GM18526 (cell line): ENCODE data around the gene GKAP1.

Source experiments
- POLR2A ChIP-seq: IDR thresholded peaks from 3 replicates; pipeline ENCODE4 v1.6.1; 2011; ENCODE audit not compliant: insufficient read length; ENCODE audit errors: extremely low read depth

GKAP1 gene

DNA sequence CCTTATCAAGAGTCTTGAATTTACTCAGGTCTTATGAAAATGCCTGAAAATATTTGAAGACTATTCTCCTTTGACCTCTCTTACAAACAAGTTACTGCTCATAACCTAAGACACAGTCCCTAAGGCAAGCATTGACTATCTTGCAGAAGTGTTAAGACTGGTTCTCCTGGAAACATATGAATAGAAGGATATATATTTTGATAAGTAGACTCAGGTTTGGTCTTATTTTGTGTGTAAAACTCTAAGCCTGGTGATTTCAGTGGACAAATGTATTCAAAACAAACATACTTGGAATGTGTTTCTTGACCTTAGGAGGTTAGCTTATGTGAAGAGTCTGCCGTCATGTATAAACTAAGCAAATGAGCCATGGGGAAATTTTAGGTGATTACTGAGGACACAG lies 102.3 kb downstream of the GKAP1 start:
- TF ChIP-seq POLR2A: no peak

DNA sequence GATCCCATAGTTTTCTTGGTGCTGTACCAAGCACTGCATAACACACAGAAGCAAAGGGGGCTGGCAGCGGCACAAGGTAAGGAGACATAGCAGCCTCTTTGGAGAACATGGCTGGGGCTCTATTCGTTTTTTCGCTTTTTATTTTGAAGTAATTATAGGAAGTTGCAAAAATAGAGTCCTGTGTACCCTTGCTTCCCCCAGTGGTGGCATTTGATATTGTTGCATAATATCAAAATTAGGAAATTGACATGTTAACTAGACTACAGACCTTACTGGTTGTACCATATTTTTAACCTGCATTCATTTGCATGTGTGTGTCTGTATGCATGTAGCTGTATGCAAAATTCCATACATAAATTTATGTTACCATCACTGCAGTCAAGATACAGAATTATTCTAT lies 103.2 kb downstream of the GKAP1 start:
- no peak for TF ChIP-seq POLR2A

DNA sequence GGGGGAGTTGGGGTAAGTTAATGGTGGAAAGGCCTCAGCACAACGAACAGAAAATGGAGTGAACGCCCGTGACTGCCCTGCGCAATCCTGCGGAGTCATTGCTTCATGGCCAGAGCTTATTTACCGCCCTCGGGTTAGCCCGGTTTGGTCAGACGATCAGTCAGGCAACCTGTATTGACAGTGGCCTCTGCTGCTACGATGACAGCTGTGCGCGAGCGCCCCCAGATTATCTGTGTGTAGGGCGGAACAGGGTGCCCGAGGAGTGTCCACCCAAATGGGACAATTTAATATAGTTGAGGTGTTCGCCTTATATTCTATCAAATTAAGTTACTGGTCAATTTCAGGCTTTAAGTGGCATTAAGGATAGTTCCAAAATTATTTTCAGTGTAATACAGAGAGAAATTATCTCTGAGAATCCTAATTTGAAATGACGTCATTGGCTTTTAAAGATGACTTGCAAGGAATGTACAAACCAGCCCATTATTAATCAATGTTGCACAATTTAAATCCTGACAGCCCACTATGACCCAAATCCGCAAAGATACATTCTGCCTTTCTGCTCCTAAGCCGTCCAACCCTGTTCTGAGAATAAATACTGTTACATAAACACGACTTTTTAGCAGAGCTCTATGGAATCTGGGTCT lies 108.9 kb downstream of the GKAP1 start:
- TF ChIP-seq POLR2A: no peak

DNA sequence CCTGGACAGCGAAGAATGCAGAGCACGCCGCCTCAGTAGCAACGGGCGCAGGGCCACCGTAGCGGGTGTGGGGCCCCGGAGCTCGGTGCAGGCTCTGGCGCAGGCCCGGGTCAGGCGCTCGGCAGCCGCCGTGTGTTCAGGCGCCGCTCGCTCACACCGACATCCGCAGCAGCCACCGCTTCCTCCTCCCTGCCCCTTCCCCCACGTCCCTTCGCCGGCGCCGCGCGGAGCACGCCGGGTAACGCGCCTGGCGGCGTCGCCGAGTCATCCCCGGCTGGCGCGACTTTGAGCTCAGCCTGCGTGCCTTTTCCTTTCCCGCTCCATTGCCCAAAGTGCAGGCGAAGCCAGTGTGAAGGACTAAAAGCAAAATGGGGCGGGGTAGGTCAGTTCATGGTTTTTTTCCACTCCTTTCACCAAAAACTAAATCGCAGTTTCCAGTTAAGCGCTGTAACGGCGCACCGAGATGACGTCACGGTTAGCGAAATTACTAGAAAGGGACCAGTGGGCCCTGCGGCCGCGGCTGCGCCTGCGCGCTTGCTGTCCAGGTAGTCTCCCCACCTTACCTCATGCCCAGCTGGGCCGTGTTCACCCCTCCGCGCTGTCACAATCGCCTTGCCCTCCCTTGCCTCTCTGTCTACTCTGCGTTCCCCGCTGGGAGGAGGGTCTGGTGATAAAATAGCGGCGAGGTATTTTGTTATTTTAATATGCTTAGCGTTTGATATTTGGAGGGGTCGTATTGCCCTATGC lies 109.6 kb downstream of the GKAP1 start, which contains the start of gene UBQLN1:
TSS of gene UBQLN1 (minus strand) at position 191 of the 747 bp plus-strand sequence. CDS start 279 bp downstream, outside the sequence.
- TF ChIP-seq POLR2A: peak; percentile 79

DNA sequence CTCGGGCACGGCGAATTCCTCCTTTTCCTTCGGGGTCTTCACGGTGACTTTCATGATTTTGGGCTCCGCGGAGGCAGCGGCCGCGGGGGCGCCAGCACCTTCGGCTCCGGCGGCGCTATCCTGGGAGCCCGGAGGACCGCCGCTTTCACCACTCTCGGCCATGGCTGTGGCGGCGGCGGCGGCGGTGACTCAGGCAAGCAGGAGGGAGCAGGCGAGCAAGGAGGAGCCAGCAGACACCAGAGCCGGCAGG lies 110.1 kb downstream of the GKAP1 start:
- no peak for TF ChIP-seq POLR2A

DNA sequence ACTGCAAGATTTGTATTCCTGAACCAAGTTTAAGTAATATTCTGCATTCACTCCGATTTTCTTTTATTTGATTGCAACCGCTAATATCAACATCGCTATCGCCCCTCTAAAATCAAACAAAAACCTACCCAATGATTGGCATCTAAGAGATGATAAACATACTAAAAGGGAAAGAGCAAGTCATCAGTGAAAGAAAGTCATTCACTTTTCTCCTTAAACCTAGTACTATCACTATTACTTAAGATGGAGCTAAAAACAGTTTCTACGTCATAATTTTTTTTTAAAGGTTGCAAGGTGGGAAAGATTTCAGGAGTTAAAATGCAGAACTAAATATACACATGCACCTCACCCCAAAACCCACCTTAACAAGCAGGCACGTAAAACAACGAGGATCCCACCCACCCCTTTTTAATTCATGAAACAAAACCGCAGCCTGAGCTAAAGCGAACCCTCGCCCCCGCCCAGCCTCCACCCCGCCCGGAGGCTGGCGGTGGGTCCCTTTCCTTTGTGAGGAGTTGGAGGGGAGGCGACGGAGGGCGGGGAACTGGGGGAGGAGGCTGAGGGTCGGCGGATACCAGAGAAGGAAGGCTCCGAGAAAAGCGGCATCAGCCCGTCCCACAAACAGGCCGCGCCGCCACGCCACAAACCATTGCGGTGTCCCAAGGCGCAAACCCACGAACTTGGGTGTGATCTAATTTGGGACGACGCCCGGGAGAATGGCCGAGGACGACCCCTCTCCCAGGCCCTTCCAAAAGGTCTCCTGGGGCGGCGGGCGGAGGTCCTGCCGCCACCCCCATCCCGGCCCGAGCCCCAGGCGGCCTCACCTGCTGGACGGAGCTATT lies 110.7 kb downstream of the GKAP1 start:
- TF ChIP-seq POLR2A: no peak

DNA sequence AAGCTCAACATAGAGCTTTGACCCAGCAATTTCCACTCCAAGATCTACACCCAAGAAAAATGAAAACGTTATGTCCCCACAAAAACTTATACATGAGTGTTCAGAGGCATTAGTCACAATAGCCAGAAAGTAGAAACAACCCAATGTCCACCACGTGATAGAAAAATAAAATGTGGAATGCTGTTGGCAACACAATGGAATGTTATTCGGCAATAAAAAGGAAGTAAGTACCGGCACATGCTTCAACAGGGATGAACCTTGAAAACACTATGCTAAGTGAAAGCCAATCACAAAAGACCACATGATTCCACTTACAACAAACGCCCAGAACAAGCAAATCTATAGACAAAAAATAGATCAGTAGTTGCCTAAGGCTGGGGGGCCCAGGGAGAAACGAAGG lies 115.8 kb downstream of the GKAP1 start:
- TF ChIP-seq POLR2A: no peak

DNA sequence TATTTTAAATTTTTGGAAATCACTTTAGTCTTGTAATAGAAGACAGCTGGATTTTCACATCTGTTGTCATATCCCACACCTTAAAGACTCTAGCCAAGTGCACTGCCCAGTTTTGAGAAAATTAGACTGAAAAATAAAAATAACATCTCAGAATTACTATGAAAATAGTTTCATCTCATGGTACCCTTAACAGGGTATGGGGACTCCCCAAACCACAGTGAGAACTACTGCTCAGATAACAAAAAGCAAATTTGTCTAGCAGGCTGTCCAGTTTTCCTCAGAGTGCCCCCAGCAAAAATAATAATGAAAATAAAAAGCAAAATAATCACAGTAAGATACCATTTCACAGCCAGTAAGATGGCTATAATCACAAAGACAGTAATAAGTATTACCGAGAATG lies 116.3 kb downstream of the GKAP1 start:
- TF ChIP-seq POLR2A: no peak

DNA sequence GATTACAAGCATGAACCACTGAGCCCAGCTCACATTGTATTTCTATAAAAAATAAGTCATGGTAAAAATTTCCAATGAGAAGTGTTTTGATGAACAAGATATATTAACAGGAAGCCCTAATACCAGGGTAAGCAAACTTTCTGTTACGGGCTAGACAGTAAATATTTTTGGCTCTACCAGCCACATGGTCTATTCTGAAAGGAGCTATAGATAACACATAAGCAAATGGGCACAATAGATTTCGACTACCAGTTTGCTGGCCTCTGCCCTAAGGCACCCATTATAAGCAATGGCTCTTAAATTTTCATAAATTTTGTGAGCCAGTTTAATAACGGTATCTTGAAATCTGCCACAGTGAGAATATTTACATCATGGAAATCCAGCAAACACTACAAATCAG lies 118.0 kb downstream of the GKAP1 start:
- no peak for TF ChIP-seq POLR2A

DNA sequence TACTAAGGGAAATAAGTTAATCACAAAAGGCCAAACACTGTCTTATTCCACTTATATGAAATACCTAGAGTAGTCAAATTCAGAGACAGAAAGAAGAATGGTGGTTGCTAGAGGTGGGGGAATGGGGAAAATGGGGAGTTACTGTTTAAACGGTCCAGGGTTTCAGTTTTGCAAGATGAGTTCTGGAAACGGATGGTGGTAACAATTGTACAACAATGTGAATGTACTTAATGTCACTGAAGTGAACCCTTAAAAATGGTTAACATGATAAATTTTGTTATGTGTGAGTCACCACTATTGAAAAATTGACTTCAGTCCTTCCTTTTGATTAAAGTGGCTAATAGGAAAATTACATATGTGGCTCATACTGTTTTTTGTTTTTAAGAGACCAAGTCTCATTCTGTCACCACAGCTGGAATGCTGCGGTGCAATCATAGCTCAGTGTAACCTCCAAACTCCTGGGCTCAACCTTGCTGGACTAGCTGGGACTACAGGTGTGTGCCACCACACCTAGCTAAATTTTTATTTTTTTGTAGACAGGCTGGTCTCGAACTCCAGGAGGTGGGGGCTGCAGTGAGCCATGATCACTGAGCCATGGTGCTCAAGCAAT lies 118.5 kb downstream of the GKAP1 start:
- TF ChIP-seq POLR2A: no peak

DNA sequence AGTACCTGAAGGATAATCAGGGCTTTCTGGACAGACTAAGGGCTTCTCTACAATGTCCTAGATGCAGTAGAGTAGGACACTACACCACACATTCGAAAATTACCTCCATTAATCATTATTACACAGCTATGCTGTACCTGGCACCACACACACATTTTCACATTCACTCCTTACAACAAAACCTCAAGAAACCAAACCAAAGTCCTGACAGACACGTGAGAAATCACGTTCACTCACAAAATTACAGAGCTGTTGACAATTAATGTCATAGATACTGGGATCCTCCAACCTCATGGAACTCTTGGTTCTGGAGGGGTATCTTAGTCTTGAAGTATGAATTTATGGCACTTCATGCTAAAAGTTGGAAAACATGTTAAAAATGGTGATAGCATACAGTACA lies 126.1 kb downstream of the GKAP1 start:
- TF ChIP-seq POLR2A: no peak
